ENCODE measurements around the gene STAT1.

The STAT1 gene

DNA sequence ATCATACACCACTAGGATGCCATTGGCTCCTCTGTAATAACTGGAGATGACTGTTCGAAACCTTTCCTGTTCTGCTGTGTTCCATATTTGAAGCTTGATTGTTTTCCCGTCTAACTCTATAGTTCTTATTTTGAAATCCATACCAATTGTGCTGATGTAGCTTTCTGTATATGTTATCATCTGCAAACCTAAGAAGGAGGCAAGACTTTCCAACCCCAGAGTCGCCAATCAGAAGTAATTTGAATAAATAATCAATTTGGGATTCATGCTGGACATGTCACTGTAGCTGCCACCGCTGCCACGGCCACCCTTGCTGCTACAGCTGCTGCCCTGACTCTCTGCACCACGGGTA is 20.7 kb downstream of the STAT1 start:
- no peaks in the 10 kb centered on the region for H3F3A ChIP-seq (ENCODE audit: low read depth)
- no peaks in the 10 kb centered on the region for H3K4me1 ChIP-seq (ENCODE audit: insufficient read depth, low read length, poor library complexity, severe bottlenecking)
- no peaks in the 10 kb centered on the region for H3K27me3 ChIP-seq (ENCODE audit: insufficient read depth, low read length, poor library complexity, severe bottlenecking)
- no peak for TF ChIP-seq EZH2phosphoT487 (IDR thresholded peaks at IDR 0.05; ENCODE audit: borderline replicate concordance)
- no peak for TF ChIP-seq CTCF (conservative IDR thresholded peaks at IDR 0.05; ENCODE audit: low read length)
- no peak overlapping the region for H2AFZ ChIP-seq (ENCODE audit: low read length)
- H3K9me2 ChIP-seq (replicated peaks; ENCODE audit: low read depth, low read length) = no peaks in the 10 kb centered on the region
- no peak overlapping the region for H3K9ac ChIP-seq (ENCODE audit: low read depth, low read length, poor library complexity, severe bottlenecking)
- no peaks in the 10 kb centered on the region for H3K79me2 ChIP-seq (ENCODE audit: insufficient read depth, low read length)
- H3K4me2 ChIP-seq (ENCODE audit: low read depth, low read length, poor library complexity, severe bottlenecking) = no peak overlapping the region
- H3K36me3 ChIP-seq (ENCODE audit: insufficient read depth, low read length) = peaks cover 92% of the 10 kb centered on the region
- no peaks in the 10 kb centered on the region for H3K9me3 ChIP-seq (ENCODE audit: insufficient read depth, low read depth, low read length)
- no peaks in the 10 kb centered on the region for H4K20me1 ChIP-seq (ENCODE audit: insufficient read depth, low read length, poor library complexity, severe bottlenecking)
- H3K4me3 ChIP-seq (ENCODE audit: low read length, poor library complexity, severe bottlenecking) = no peak overlapping the region

GRCh38 chr2:190990132-190990531 is 23.8 kb downstream of the STAT1 start:
- TF ChIP-seq CTCF (conservative IDR thresholded peaks at IDR 0.05; ENCODE audit: low read length) = no peak
- no peak for TF ChIP-seq EZH2phosphoT487 (IDR thresholded peaks at IDR 0.05; ENCODE audit: borderline replicate concordance)
- Histone ChIP-seq H3K27me3 (ENCODE audit: insufficient read depth, low read length, poor library complexity, severe bottlenecking) (no peaks in the 10 kb centered on the region), H3K4me2 (ENCODE audit: low read depth, low read length, poor library complexity, severe bottlenecking) (no peak overlapping the region), H3K4me1 (ENCODE audit: insufficient read depth, low read length, poor library complexity, severe bottlenecking) (peaks cover 14% of the 10 kb centered on the region), H4K20me1 (ENCODE audit: insufficient read depth, low read length, poor library complexity, severe bottlenecking) (no peaks in the 10 kb centered on the region), H3K79me2 (ENCODE audit: insufficient read depth, low read length) (no peaks in the 10 kb centered on the region), H3K4me3 (ENCODE audit: low read length, poor library complexity, severe bottlenecking) (no peak overlapping the region), H3K9ac (ENCODE audit: low read depth, low read length, poor library complexity, severe bottlenecking) (no peak overlapping the region), H2AFZ (ENCODE audit: low read length) (no peak overlapping the region), H3K9me2 (replicated peaks; ENCODE audit: low read depth, low read length) (no peaks in the 10 kb centered on the region), H3F3A (ENCODE audit: low read depth) (no peaks in the 10 kb centered on the region), H3K36me3 (ENCODE audit: insufficient read depth, low read length) (peaks cover 86% of the 10 kb centered on the region), H3K9me3 (ENCODE audit: insufficient read depth, low read depth, low read length) (no peaks in the 10 kb centered on the region)

DNA sequence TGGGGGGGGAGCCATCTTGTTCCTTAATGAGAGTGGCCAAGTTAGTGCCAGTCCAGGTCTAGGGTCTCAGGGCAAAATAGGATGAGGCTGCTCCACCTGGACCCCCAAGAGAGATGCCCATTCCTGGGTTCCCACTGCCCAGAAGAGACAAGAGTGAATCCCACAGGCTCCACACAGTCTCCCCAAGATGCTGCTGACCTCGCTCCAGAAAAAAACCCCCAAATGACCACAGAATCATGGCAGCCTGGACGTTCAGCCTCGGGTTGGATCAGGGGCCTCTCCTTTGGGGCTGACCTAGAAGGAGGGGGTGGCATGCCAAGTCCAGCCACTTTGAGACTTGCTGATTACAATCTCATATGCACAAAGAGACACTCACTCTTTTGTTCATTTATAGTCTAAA is 25.1 kb downstream of the STAT1 start:
- Histone ChIP-seq H3K4me3 (ENCODE audit: low read length, poor library complexity, severe bottlenecking) (no peak overlapping the region), H3K79me2 (ENCODE audit: insufficient read depth, low read length) (no peaks in the 10 kb centered on the region), H3K9me3 (ENCODE audit: insufficient read depth, low read depth, low read length) (no peaks in the 10 kb centered on the region), H4K20me1 (ENCODE audit: insufficient read depth, low read length, poor library complexity, severe bottlenecking) (no peaks in the 10 kb centered on the region), H3F3A (ENCODE audit: low read depth) (no peaks in the 10 kb centered on the region), H3K27me3 (ENCODE audit: insufficient read depth, low read length, poor library complexity, severe bottlenecking) (no peaks in the 10 kb centered on the region), H2AFZ (ENCODE audit: low read length) (no peak overlapping the region), H3K4me1 (ENCODE audit: insufficient read depth, low read length, poor library complexity, severe bottlenecking) (peaks cover 14% of the 10 kb centered on the region), H3K9me2 (replicated peaks; ENCODE audit: low read depth, low read length) (no peaks in the 10 kb centered on the region), H3K9ac (ENCODE audit: low read depth, low read length, poor library complexity, severe bottlenecking) (no peak overlapping the region), H3K36me3 (ENCODE audit: insufficient read depth, low read length) (peaks cover 88% of the 10 kb centered on the region), H3K4me2 (ENCODE audit: low read depth, low read length, poor library complexity, severe bottlenecking) (no peak overlapping the region)
- no peak for TF ChIP-seq CTCF (conservative IDR thresholded peaks at IDR 0.05; ENCODE audit: low read length)
- no peak for TF ChIP-seq EZH2phosphoT487 (IDR thresholded peaks at IDR 0.05; ENCODE audit: borderline replicate concordance)

Data from Loucy (cell line).